Esophagus muscularis mucosa (tissue), 4 donors: ENCODE results near the gene SCG2.

Experiments used
- EP300 ChIP-seq: sonication (generic); formaldehyde crosslinking; IDR thresholded peaks from one replicate; pipeline ENCODE4 v1.6.1; 2017; ENCODE audit warnings: antibody characterized with exemption
- POLR2A ChIP-seq: fragments of 450-650 bp; IDR thresholded peaks from one replicate; pipeline ENCODE4 v1.6.1; 2017; ENCODE audit warnings: antibody characterized with exemption, moderate library complexity, mild to moderate bottlenecking, low read depth
- POLR2AphosphoS5 ChIP-seq, 2 donors: sonication (generic); formaldehyde crosslinking; IDR thresholded peaks; one replicate each; pipeline ENCODE4 v1.6.1; 2017; ENCODE audit warnings: antibody characterized with exemption in 2 of 2
- TF ChIP-seq, protein P1 (sequence below), 3 experiments: fragments of 200-600 bp in 2 of 3; fragments of 450-650 bp in 1 of 3; sonication (generic) in 2 of 3; IDR thresholded peaks; one replicate each; pipeline ENCODE4 v1.5.1; 2017 to 2019; ENCODE audit warnings: antibody characterized with exemption in 3 of 3, mild to moderate bottlenecking in 2 of 3, moderate library complexity in 1 of 3

DNA sequence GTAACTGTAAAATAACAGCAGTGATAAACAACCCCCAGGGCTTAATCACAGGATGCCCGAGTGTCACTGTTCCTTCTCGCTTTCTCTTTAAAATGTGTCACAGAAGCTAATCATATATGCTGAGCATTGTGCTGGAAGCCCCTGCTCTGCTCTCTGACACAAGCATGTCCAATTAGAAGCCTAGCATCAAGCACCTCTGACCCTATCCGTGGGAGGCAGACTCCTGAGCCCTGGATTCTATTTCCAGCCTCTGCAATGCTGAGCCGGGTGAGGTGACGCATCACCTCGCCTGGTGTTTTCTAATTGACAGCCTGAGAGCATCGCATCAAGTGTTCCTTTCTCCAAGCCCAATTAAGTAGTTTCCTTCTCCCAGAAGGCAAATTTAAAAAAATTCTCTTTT is 19.7 kb upstream of the SCG2 start:
- TF ChIP-seq POLR2A (no peak), POLR2AphosphoS5 (IDR thresholded peaks at IDR 0.05) (no peak), EP300 (no peak)
- TF ChIP-seq, protein P1, sequence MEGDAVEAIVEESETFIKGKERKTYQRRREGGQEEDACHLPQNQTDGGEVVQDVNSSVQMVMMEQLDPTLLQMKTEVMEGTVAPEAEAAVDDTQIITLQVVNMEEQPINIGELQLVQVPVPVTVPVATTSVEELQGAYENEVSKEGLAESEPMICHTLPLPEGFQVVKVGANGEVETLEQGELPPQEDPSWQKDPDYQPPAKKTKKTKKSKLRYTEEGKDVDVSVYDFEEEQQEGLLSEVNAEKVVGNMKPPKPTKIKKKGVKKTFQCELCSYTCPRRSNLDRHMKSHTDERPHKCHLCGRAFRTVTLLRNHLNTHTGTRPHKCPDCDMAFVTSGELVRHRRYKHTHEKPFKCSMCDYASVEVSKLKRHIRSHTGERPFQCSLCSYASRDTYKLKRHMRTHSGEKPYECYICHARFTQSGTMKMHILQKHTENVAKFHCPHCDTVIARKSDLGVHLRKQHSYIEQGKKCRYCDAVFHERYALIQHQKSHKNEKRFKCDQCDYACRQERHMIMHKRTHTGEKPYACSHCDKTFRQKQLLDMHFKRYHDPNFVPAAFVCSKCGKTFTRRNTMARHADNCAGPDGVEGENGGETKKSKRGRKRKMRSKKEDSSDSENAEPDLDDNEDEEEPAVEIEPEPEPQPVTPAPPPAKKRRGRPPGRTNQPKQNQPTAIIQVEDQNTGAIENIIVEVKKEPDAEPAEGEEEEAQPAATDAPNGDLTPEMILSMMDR (IDR thresholded peaks at IDR 0.05): no peak
